DMS153 (cell line): ENCODE results near the gene GLRB.
"Not testable (repeated sequence)": the region's sequence is repeated elsewhere in the genome, so short reads cannot be mapped to it uniquely, and the experiment has no call there.

Experiments
- DNase-seq: peaks from one replicate; lab custom pipeline; 2025; lab: John Stamatoyannopoulos, UW

The GLRB gene

GRCh38 chr4:157075811-157076577, at the start of gene GLRB:
Gene GLRB (plus strand): TSS chr4:157076150. CDS start chr4:157078025, 1,875 bp downstream.
- no peak for DNase-seq

GRCh38 chr4:157035471-157035870, 40.5 kb upstream of the GLRB start:
- no peak for DNase-seq

GRCh38 chr4:157040405-157040804, 35.5 kb upstream of the GLRB start:
- no peak for DNase-seq

- DNase-seq, result no peak
Measured at GRCh38 chr4:157043131-157043530, 32.8 kb upstream of the GLRB start.

GRCh38 chr4:157045507-157046127, 30.3 kb upstream of the GLRB start:
- peak; percentile 7 for DNase-seq

GRCh38 chr4:157048248-157048647, 27.7 kb upstream of the GLRB start:
- DNase-seq, result no peak

GRCh38 chr4:157050561-157050960, 25.4 kb upstream of the GLRB start:
- DNase-seq, result no peak

GRCh38 chr4:157052429-157053040, 23.4 kb upstream of the GLRB start:
- no peak for DNase-seq

GRCh38 chr4:157057218-157057617, 18.7 kb upstream of the GLRB start:
- no peak for DNase-seq

GRCh38 chr4:157058899-157059298, 17.1 kb upstream of the GLRB start:
- DNase-seq, result not testable (repeated sequence)

- DNase-seq, result no peak
Measured at GRCh38 chr4:157072002-157072401, 3.9 kb upstream of the GLRB start.

GRCh38 chr4:157075401-157075800, 549 bp upstream of the GLRB start:
- DNase-seq, result no peak

- DNase-seq, result no peak
Measured at GRCh38 chr4:157076578-157076947, 613 bp downstream of the GLRB start.

- DNase-seq, result no peak
Measured at GRCh38 chr4:157079441-157079840, 3.5 kb downstream of the GLRB start.

- DNase-seq, result no peak
Measured at GRCh38 chr4:157080605-157081004, 4.7 kb downstream of the GLRB start.

- DNase-seq, result no peak
Measured at GRCh38 chr4:157095716-157096115, 19.8 kb downstream of the GLRB start.

GRCh38 chr4:157096439-157096838, 20.5 kb downstream of the GLRB start:
- DNase-seq, result no peak

GRCh38 chr4:157099506-157099905, 23.6 kb downstream of the GLRB start:
- no peak for DNase-seq

GRCh38 chr4:157104541-157104940, 28.6 kb downstream of the GLRB start:
- no peak for DNase-seq

GRCh38 chr4:157114671-157115070, 38.7 kb downstream of the GLRB start:
- no peak for DNase-seq

- no peak for DNase-seq
Measured at GRCh38 chr4:157115613-157116335, 39.8 kb downstream of the GLRB start.

GRCh38 chr4:157121401-157121800, 45.5 kb downstream of the GLRB start:
- DNase-seq, result no peak

GRCh38 chr4:157127571-157127970, 51.6 kb downstream of the GLRB start:
- no peak for DNase-seq
